GM10266 (cell line): Measurements from ENCODE around the gene LIX1L.

Source experiments
- DNase-seq: peaks from one replicate; pipeline ENCODE4 v3.0.0; 2012; ENCODE audit errors: extremely low spot score
- TF ChIP-seq, protein P1 (sequence below): IDR thresholded peaks from 2 replicates; pipeline ENCODE4 v1.5.1; 2012; ENCODE audit warnings: mild to moderate bottlenecking, low read depth; ENCODE audit not compliant: control insufficient read depth, insufficient read depth; ENCODE audit errors: missing control alignments

Gene LIX1L

DNA sequence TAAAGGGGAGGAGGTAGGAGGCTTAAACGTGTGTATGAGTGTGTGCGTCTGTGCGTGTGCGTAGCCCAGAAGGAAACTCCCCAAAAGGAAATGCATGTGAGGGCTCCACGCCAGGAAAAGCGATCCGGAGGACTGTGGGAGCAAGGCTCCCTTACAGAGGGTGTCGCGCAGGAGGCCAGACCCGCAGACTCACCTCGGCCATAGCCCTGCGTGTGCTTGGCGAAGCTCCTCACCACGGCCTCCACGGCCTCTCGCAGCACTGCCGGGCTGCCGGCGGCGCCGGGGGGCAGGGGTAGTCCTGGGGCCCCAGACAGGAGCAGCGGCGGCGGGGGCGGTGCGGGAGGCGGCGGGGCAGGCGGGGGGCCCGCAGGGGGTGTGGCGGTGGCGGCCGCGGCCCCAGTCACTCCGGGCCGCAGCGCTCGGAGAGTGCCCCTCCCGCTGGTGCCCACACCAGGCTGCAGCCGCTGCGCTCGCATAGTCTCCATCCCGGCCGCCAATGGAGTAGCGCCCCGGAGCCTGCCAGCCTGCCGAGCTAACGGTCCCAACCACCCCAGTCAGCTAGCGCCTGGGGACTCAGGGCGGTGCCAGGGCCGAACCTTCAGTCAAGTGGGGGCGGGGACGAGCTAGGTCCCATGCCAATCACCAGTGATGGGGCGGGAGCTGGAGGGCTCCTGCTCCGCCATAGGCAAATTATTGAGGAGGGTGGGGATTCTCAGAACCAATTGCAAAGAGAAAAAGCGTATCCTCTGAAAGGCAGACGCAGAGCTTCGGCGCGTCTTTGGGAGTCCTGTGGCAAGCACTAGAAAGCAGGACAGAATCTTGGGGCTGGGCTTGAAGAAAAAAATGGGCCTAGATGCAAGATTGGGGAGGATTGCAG lies at the start of gene LIX1L:
LIX1L (minus strand) TSS at position 575 of the 877 bp plus-strand sequence; CDS start at position 485, 90 bp downstream.
- TF ChIP-seq, protein P1, sequence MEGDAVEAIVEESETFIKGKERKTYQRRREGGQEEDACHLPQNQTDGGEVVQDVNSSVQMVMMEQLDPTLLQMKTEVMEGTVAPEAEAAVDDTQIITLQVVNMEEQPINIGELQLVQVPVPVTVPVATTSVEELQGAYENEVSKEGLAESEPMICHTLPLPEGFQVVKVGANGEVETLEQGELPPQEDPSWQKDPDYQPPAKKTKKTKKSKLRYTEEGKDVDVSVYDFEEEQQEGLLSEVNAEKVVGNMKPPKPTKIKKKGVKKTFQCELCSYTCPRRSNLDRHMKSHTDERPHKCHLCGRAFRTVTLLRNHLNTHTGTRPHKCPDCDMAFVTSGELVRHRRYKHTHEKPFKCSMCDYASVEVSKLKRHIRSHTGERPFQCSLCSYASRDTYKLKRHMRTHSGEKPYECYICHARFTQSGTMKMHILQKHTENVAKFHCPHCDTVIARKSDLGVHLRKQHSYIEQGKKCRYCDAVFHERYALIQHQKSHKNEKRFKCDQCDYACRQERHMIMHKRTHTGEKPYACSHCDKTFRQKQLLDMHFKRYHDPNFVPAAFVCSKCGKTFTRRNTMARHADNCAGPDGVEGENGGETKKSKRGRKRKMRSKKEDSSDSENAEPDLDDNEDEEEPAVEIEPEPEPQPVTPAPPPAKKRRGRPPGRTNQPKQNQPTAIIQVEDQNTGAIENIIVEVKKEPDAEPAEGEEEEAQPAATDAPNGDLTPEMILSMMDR: no peak
- DNase-seq: peak; percentile 97

DNA sequence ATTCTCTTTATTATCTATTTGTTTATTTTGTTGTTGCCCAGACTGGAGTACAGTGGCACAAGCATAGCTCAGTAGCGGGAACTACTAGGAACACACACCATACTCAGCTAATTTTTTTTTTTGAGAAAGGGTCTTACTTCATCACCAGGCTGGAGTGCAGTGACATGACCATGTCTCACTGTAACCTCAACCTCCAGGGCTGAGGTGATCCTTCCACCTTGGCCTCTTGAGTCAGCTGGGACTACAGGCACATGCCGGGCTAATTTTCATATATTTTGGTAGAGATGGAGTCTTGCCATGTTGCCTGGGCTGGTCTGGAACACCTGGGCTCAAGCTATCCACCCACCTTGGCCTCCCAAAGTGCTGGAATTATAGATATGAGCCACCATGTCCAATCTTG lies 43.9 kb upstream of the LIX1L start:
- TF ChIP-seq, protein P1: no peak
- DNase-seq: no peak

DNA sequence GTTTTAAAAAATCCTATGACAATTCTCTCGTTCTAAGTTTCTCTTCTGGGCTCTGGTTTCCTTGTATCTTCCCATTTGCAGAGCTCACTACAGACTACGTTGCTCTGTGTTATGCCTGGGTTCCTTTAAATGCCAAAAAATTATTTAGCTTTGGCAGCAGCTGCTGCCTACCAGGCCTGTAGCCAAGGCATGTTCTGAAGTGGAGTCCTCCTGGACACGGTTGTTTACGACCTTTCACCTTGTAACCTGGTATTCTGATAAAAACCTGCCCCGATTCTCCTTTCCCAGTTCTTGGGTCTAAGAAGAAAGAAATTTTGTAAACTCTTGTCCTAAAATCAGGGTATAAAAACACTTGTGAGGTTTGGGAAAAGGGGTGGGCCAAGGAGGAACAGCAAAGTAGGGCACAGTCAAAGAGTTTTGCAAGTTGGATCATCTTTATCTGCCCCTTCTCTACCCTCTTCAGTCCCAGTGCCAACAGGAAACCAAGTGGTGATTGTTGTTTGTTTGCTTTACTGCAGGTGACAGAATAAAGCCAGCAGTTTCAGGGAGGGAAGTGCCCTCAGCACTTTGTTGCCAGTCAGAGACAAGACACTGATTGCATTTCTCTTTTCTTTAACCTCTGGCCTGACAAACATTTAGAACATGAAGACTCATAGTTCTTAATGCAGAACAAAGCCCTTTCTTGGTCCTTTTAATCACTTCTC lies 41.7 kb upstream of the LIX1L start:
- TF ChIP-seq, protein P1: no peak
- no peak for DNase-seq

DNA sequence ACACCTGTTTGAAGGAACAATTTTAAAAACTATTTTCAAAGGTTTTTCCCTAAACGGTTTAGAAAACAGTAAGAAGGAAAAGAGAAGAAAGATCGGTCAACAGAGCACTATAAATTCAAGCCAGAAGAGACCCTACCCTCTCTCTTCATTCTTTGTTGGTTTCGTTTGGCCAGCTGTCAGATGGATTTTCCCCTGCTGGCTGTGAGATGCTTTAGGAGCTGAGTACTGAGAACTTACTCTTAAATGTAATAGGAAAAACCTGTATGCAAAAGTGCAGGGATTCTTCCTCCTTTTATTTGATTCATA lies 39.9 kb upstream of the LIX1L start:
- no peak for DNase-seq
- TF ChIP-seq, protein P1: no peak

DNA sequence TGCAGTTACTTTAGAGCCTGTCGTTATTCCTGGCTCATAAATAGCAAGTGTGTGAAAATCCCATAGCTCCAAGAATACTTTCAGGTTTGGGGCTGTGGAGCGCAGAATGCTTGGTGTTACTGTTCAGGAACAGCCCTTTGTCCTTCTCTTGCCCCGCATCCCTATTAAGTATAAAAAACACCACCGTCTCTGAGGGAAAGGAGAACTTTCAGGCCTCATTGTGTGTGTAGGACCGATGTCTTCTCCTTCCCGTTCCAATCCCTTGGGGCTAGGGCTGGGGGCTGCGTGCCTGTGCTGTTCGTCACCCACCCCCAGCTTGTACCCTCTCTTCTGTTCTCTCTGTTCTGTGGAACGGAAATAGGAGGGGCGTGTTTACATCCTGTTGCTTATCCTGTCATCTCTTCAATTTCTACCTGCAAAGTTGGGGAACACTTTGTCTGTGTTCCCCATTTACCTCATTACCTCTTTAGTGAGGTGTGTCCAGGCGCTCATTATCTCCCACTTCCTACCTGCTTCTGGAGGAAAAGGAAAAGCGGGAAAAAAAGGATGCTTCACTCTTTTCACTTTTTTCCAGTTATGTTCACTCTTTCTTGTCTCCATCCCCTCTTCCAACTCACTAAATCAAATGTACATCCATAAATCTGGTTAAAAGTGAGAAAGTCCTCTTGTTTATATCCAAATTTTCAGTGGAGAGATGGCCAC lies 39.4 kb upstream of the LIX1L start:
- TF ChIP-seq, protein P1: no peak
- DNase-seq: no peak

DNA sequence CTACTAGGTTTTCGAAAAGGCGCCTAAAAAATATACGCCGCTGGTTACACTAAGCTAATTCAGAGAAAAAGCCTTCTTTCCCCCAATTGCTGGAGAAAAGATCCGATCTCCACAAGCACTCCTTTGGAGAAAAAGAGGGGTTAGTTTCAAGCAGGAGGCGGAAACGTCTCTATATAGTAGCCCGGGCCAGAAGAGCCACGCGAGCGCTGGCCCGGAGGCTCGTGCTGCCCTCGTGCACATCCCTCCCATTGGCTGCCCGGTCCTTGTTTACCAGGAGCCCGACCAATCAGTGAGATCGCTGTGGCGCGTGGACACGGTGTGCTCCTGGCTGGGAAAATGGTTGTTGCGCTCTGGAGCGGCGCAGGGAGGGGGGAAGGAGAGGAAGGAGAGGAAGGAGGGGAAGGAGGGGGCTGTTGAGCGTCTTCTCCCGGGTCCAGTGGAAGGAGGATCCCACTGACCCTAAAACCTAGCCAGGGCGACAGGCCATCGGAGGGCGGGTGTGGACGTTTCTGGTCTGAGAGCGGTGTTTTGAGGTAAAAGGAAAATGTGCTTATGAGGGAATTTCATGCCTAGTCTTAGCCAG lies 38.7 kb upstream of the LIX1L start, which contains the start of gene TXNIP:
TXNIP (minus strand) TSS at position 147 of the 583 bp plus-strand sequence. CDS start 313 bp downstream, outside the sequence.
- TF ChIP-seq, protein P1: no peak
- peak; percentile 94 for DNase-seq
